Muscle of back (tissue), 11 donors: ENCODE results near the gene FAM131C. TPM values are rescaled to one million over a fixed set of nuclear protein-coding genes. Genes with fewer than 3 reads are reported as not detected.
A peak's percentile ranks its signal among the peaks of the same experiment; 100 is the strongest.

Experiments
- DNase-seq, 3 donors: peaks; one replicate each; pipeline versions ENCODE4 v3.0.0 to v3.0.0-alpha.2; 2013
- polyA plus RNA-seq, 10 donors: library from polyadenylated mRNA; unstranded; fragments of 120-200 nt; gene quantifications; one replicate each; pipeline ENCODE4 v1.2.1, GENCODE V29; 2013; ENCODE audit not compliant: insufficient read length in 10 of 10

FAM131C gene
- polyA plus RNA-seq, 10 donors: 0.15 to 0.29 (median 0.20) TPM; not detected in 4

DNA sequence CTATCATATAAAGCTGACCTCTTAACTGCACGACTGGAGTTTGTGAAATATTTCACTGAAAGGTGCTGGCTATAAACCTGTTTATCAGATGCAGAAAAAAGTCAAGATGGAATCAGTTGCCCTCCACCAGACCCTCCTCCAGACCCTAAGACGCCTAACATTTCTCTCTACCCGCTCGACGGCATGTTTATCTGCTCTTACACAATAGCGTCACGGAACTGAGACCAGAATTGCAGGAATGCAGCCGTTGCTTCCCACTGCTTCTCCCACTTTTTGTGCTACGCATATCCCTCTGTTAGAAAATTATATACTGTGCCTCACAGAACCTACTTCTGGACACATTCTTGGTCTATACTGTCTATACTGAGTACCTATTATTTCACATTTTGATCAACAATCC is 28.2 kb upstream of the FAM131C start:
- no peak for DNase-seq

DNA sequence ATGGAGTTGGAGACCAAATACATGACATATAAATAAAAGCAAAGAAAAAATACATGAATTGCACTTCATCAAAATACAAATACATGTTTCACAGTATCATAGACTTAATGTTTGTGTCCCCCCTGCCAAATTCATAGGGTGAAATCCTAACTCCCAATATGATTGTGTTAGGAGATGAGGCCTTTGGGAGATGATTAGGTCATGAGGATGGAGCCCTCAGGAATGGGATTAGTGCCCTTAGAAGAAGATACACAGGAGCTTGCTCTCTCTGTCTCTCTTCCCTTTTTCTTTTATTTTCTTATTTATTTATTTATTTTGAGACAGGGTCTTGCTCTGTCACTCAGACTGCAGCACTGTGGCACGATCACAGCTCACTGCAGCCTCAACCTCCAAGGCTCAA is 26.0 kb upstream of the FAM131C start:
- DNase-seq: no peak

DNA sequence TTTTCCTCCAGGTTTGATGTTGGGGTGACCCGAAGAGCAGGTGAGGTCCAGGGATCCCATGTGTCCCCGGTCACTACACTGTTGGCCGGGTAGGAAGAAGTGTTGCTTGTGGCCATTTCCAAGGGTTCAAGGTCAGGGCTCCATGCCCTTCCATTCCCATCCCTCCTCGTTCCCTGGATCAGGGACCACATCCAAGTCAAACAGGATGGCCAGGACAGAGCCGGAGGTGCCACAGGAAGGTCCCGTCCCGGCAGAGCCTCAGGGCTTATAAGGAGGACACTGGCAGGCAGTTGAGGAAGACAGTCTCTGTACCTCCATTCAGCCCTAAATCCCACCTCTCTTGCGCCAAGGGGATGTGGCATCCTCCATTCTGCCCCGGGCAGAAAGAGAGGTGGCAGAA is 22.0 kb upstream of the FAM131C start:
- no peak for DNase-seq

DNA sequence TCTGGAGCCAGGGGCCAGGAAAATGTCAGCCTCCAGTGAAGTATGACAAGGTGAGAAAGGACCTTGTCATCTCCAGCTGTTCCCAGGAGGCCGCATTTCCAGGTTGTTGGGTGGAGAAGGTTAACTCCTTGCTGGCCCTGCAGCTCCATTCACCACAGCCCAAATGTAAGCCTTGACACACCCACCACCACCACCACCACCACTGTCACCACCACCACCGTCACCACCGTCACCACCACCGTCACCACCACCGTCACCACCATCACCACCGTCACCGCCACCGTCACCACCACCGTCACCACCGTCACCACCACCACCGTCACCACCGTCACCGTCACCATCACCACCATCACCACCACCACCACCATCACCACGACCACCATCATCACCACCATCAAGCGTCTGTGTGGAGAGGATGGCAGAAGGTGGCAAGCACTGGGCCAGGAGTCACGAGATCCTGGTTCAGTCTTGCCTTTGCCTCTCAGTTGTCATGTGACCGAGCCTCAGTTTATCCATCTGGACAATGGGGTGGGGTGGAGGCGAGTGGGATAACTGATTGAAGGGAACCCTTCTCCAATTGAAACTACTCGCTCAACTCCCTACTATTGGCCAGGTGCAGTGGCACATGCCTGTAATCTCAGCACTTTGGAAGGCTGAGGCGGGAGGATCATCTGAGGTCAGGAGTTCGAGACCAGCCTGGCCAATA is 21.2 kb upstream of the FAM131C start:
- DNase-seq: no peak

DNA sequence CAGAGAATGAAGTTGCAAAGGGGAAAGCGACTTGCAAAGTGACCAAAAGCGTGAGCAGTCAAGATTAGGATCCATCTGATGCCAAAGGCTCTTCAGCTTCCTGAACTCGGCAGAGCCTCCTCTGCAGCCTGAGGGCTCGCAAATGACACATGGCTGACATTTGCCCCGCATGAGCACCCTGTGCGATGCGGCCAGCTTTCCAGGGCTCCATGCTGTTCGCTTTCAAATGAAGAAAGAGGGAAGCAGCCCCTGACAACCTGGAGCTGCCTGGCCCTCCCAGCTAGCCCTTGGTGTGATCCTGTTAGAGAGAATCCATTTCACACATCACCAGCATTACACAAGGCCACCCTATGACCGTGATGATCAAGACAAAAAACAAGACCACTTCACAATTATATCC is 20.2 kb upstream of the FAM131C start:
- no peak for DNase-seq

DNA sequence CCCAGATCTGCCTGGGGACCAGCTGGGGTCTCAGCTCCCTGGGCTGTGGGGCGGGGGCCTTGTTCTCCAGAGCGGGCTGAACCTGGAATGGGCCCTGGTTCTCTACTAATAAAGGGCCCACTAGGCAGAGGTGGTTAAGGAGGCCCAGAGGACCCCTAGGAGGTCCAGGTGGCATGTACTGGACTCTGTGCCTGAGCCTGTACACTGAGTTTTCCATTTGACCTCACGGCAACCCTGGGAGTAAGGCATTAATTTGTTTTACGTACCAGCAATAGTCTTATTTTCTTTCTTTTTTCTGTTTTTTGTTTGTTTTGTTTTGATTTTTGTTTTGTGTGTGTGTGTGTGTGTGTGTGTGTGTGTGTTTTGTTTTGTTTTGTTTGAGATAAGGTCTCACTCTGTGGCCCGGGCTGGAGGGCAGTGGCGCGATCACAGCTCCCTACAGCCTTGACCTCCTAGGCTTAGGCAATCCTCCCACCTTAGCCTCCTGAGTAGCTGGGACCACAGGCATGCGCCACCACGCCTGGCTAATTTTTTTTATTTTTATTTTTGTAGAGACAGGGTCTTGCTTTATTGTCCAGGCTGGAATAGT is 19.6 kb upstream of the FAM131C start:
- DNase-seq: no peak

DNA sequence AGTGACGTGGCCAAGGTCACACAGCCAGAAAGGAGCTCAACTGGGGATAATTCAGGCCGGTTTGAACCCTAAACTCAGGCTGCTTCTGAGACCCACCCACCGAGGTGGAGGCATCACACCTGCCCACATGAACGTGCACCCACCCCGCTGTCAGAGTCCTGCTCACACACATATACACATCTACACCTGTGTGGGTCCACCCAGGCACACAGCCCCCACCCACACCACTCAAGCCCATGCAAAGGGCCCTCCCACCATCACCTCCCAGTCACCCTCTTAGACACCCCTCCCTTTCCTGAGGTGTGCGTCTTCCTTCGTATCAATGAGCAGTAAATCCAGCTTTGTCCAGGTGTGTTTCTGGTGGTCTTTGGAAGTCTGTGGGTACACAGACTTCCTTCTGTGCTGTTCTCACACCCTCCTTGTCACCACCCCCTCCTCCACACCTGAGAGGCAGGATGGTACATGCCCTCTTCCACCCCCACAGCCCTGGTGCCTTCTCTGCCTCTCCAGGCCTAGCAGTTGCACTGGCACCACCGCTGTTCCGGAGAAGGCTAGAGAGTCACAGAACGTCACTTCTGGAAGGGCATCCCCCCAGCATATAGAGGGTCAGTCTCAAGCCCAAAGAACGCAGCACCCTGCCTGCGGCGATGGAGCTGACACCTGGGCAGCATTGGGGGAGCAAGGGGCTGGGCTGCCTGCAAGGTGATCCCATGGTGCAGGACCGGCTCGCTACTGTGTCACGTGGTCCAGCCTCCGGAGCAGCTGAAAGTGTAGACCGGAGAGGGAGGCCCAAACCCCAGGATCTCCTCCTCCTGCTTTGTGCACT is 18.9 kb upstream of the FAM131C start:
- no peak for DNase-seq

DNA sequence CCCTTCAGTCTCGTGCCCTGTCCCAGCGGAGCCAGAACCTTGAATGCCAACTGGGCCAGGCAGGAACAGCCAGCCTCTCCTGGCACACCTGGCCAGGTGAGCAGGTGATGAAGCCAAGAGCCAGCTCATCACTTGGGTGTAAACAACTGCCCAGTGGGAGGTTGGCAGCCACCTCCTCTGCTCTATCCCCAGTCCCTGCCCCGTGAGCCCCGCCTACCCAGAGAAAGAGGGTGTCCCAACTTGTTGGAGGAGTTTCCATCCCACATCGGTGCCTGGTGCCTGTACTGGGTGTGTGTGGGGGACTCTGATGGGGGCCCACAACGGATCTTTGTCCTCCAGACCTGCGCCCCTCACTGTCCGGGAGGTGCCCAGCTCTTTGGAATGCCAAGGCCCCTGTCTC is 17.8 kb upstream of the FAM131C start:
- DNase-seq: no peak

DNA sequence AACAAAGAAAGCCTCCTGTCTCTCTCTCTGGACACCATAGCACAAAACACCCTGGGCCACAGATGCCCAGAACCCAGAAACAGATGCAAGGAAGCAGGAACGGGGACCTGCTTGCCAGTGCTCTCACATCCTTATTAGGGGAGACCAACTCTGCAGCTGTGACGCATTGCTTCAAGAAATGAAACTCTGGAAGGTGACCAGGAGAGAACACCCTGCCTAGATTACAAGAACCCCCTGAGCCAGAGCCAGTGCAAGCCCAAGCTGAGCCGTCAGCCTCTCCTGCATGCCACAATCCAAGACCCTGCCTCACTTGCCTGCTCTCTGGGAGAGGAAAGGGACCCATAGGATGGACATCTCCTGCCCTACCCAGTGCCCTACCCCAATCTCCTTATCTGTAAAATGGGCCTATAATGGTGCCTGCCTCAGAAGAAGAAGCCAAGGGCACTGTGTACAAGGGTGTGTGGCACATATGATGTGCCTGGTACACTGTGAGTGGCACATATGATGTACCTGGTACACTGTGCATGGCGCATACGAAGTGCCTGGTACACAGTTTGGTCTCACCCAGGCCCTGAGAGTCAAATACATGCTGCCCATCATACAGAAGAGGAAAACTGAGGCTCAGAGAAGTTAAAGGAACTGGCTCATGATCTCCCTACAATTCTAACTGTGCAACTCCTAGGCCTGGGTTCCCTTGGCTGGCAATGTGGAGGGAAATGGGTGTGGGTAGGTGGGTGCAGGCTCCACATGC is 16.8 kb upstream of the FAM131C start:
- DNase-seq: no peak

DNA sequence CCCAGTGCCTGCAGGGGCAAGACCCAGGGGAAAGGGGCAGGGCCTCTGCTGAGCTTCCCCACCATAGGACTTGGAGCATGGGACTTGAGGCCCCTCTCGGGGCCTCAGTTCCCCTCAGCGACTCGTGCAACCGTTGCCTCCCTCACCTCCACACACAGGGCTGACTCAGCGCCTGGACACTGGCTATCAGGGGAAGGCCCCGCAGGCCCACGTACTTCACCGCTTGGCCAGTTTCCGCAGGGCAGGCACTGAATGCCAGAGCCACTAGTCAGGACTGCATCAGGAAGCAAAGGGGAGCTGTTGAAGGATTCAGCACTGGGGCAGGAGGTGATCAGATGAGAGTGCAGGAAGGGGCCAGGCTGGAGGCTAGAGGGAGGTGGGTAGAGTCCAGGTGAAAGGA is 15.5 kb upstream of the FAM131C start:
- DNase-seq: no peak

DNA sequence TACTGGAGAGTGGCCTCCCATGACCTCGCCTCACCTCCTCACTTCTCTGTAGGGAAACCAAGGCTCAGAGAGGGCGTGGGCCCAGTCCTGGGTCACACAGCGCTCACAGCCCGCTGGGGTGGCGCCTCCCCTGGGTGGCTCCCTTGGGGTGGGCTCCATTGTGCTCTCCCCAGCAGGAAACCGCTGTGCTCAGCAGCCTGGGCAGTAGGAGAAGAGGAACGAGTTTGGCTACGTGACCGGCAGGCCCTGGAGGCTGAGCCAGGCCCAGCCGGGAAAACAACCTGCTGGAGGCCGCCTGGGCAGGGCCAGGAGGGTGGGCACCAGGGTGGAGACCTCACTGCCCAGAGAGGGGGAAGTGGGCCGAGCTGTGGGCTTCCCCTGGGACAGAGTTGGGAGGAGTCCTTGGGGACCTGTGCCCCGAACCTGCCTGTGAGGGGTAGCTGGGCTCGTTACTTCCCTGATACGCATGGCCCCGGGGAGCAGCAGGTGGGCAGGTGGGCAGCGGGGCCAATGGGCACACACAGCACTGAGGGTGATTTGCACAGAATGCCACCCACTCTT is 15.0 kb upstream of the FAM131C start:
- DNase-seq: no peak

DNA sequence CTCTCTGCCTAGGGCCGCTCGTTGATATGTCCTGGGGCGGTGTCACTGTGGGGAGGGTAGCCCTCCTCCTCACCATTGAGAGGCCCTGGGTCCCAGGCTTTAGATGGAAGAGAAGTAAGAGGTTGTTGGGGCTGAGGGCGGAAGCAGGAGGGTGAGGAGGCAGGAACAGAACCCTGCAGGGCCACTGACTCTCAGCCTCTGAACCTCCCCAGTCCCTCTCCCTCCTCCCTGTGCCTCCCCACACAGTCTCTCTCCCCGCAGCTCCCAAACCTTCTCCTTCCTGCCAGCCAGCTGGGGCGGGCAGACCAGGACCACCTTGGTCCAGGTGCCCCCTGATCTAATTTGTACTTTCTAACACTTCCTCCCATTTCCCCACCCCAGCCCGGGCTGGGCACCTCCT is 14.3 kb upstream of the FAM131C start:
- no peak for DNase-seq

DNA sequence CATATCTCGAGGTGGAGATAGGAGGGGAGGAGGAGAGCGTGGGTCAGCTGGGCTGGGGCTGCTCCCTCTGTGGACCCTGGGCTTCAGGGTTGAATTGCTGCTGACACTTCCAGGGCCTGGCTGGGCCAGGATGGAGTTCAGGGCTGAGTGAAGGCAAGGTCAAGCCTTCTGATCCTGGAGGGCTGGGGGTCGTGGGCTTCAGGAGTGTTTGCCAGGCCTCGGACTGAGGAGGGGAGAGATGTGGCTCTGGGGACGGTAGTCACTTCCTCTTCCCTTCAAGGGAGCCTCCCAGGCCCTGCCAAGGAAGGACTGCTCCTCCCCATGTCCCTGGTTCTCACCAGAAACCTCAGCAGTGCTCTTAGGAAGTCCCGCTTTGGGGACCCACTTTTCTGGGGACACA is 12.1 kb upstream of the FAM131C start:
- no peak for DNase-seq

DNA sequence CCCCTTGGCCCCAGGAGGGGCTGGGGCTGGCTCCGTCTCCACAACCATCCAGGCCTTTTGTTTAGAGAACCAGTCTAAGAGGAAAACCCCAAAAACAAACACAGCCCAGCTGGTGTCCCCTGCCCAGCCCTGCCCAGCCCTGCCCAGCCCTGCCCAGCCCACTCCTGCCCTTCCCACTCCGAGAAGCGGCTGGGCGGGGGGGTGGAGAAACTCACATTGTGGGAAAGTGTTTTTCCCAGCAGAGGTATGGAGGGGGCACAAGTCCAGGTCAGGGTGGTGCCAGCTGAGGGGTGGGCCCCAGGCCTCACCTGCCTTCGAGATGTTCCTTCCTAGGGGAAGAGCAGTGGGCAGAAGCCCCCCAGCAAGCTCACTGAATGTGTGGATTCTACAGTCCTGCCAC is 10.0 kb upstream of the FAM131C start:
- no peak for DNase-seq

DNA sequence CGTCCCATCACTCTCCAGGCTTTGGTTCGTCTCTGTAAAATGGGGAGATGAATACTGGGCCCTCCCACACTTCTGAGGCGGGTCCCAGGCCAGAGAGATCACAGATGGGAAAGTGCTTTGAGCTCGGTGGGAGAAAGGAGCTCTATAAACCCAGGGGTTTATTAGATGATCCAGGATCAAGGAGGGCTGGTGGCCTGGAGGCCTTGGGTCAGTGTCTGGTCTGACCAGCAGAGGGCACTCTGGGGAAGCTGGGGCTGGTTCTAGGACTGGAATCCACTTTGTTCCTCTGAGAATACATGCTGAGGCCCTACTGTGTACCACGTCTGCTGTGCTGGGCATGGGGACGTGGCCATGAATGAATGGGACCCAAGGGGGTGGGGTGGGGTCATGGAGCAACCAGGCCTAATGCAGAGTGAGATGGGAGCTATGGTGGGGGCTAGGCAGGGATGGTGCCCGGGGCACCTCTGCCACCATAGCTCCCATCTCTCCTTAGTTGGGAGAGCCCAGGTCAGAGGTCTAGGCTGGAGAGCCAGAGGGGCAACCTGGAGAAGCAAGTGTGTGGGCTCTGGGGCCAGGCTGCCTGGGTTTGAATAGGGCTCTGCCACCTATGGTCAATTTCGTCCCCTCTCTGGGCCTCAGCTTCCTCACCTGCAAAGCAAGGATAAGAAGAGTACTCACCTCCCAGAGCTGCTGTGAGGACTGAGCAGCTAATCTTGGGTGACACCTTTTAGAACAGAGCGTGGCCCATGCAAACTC is 9.0 kb upstream of the FAM131C start:
- peak in 2 of 3 donors; percentile 40 to 54 for DNase-seq

DNA sequence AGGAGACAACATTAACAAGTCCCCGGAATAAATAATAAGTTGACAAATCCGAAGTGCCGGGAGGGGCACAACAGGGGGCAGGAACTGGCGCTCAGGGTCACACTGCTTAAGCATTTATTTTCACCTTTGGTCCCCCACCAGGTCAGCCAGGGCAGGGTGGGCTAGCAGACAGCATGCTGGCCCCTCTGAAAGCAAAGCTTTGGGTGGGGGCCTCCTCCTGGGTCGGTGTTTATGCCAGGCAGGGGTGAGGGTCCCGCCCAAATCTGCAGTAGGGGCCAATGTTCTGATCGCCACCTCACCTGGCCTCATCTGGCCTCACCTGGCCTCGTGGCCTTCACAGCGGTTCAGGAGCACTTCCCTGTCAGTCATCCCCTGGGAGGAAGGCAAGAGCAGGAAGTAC is 8.2 kb upstream of the FAM131C start:
- DNase-seq: no peak

DNA sequence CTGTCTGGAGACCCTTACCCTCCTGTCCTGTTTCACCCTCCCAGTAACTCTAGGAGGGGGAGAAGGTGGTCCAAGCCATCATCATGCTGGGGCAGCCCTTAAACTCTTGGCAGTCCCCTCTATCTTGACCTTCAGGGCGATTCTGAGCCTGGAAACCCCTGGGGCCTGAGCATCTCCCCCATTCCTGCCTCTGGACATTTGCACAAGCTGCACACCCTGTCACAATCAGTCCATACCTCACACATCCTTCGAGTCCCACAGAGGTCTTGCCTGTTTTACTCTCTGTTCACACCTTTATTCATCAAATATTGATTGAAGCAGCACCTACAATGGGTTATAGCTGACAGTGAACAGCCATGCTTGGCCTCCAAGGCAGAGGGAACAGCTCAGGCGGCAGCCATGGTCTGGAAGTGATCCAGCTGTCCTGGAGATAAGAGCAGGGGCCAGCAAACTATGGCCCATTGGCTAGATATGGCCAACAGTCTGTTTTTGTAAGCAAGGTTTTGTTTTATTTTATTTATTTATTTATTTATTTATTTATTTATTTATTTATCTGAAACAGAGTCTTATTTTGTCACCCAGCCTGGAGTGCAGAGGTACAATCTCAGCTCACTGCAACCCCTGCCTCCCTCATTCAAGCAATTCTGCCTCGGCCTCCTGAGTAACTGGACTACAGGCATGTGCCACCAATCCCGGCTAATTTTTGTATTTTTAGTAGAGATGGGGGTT is 7.1 kb upstream of the FAM131C start:
- DNase-seq: no peak

DNA sequence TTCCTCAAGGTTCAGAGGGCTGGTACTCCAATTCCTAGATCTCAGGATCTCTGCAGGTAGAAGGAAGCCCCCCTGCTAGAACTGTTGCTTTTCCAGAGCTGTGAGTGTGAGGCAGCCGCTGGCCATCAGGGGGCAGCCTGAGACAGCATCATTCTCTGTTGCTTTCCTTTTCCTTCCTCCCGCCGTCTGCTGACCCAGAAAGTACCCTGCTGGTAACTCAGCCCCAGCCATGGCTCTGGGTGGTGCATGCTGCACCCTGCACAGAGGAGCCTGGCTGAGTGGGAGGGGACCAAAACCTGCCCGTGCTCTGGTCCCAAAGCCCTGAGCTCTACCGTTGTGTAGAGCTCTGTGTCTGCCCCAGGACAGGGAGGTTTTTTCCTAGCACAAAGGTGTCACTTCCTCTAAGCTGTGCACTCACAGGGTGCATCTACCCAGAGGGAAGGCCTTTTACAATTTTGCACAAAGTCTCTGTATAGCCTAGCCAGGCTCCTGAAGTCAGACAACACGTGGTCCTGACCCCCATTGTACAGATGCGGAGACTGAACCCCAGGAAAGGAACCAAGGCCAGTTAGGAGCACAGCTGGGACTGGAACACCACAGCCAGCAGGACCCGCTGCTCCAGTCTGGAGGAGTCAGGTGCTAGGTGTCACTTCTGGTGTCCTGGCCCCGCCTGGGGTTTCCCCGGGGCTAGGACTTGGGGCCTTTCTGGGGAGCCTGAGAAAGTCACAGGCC is 5.6 kb upstream of the FAM131C start:
- DNase-seq: peak; percentile 68 to 92 (median 80)

DNA sequence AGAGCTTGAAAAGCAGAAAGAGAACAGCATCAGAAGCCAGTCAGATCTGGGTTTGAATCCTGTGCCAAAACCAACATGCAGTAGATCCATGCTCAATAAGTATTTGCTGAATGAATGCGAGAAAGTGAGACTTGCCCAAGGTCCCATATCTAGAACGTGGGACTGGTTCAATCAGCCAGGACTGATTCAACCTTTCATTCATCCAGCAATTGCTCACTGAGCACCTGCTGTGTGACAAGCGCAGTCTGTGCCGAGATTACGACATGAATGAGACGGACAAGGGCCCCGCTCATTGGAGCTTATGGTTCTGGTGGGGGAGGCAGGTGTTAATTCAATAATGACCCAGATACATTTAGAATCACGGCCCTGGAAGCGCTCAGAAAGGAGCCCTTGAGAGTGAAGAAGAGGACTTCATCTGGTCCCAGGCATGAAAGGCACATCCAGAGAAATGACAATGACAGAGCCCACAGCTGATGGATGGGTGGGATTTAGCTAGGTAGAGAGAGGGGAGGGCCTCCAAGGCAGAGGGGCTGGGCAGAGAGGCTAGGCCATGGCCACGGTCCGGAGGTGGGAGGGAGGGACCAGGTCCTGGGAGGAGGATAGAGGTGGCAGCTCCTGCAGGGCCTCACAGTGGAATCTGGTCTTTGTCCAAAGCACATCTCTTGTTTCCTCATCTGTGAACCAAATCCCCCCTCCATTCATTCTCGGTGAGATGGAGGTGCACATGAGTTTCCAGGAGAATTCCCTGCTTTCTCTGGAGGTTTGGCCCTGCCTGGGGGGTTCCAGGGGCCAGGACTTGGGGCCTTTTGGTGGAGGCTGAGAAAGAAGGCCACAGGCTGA is 4.2 kb upstream of the FAM131C start:
- DNase-seq: no peak
